GM23248 (cell line): Measurements from ENCODE around the gene RABL3. TPM values are rescaled to one million over a fixed set of nuclear protein-coding genes. Genes with fewer than 3 reads are reported as not detected.
"Not testable (repeated sequence)": the region's sequence is repeated elsewhere in the genome, so short reads cannot be mapped to it uniquely, and the experiment has no call there.

Experiments
- DNase-seq: peaks from one replicate; pipeline ENCODE4 v3.0.0-alpha.2; 2015
- H2AFZ ChIP-seq: fragments of 200-600 bp; sonication (generic); 2 replicates; pipeline ENCODE4 v1.6.1; 2016; ENCODE audit warnings: antibody characterized with exemption
- H3F3A ChIP-seq: fragments of 200-600 bp; sonication (generic); 2 replicates; pipeline ENCODE4 v1.6.1; 2016; ENCODE audit warnings: mild to moderate bottlenecking, antibody characterized with exemption, mixed run types; ENCODE audit not compliant: insufficient read depth
- H3K27ac ChIP-seq: fragments of 200-600 bp; sonication (generic); 2 replicates; pipeline ENCODE4 v1.5.1; 2016; ENCODE audit warnings: mild to moderate bottlenecking
- H3K27me3 ChIP-seq: fragments of 200-600 bp; sonication (generic); replicated peaks from 2 replicates; pipeline ENCODE4 v1.6.1; 2016; ENCODE audit warnings: mild to moderate bottlenecking; ENCODE audit not compliant: insufficient read depth
- H3K36me3 ChIP-seq: fragments of 200-600 bp; sonication (generic); 2 replicates; pipeline ENCODE4 v1.6.1; 2016; ENCODE audit warnings: low read depth, mild to moderate bottlenecking
- H3K4me1 ChIP-seq: fragments of 200-600 bp; sonication (generic); 2 replicates; pipeline ENCODE4 v1.6.1; 2016; ENCODE audit warnings: mild to moderate bottlenecking; ENCODE audit not compliant: insufficient read depth
- H3K4me2 ChIP-seq: fragments of 200-600 bp; sonication (generic); one replicate; pipeline ENCODE4 v1.6.1; 2016; ENCODE audit warnings: mild to moderate bottlenecking; ENCODE audit not compliant: unreplicated experiment
- H3K4me3 ChIP-seq: fragments of 200-600 bp; sonication (generic); 2 replicates; pipeline ENCODE4 v1.5.1; 2016; ENCODE audit warnings: mild to moderate bottlenecking
- H3K79me2 ChIP-seq: fragments of 200-600 bp; sonication (generic); 2 replicates; pipeline ENCODE4 v1.6.1; 2016; ENCODE audit warnings: mild to moderate bottlenecking; ENCODE audit not compliant: insufficient read depth
- H3K9ac ChIP-seq: fragments of 200-600 bp; sonication (generic); 2 replicates; pipeline ENCODE4 v1.6.1; 2016; ENCODE audit warnings: mild to moderate bottlenecking
- H3K9me2 ChIP-seq: fragments of 200-600 bp; sonication (generic); 2 replicates; pipeline ENCODE4 v1.6.1; 2016; ENCODE audit warnings: mixed run types, mild to moderate bottlenecking, moderate library complexity; ENCODE audit not compliant: insufficient read depth
- H3K9me3 ChIP-seq: fragments of 200-600 bp; sonication (generic); one replicate; pipeline ENCODE4 v1.6.1; 2017; ENCODE audit warnings: low read depth
- H4K20me1 ChIP-seq: fragments of 200-600 bp; sonication (generic); 2 replicates; pipeline ENCODE4 v1.6.0; 2016; ENCODE audit not compliant: insufficient read depth
- EZH2 ChIP-seq: fragments of 200-600 bp; sonication (generic); IDR thresholded peaks from 2 replicates; pipeline ENCODE4 v1.6.1; 2018; ENCODE audit warnings: antibody characterized with exemption, mild to moderate bottlenecking; ENCODE audit not compliant: insufficient read depth, poor library complexity, severe bottlenecking
- EZH2phosphoT487 ChIP-seq: fragments of 200-600 bp; sonication (generic); IDR thresholded peaks from 2 replicates; pipeline ENCODE4 v1.6.1; 2018; ENCODE audit warnings: antibody characterized with exemption, moderate library complexity, mild to moderate bottlenecking, low read depth; ENCODE audit not compliant: insufficient read depth
- WGBS, 2 experiments: methylation state at CpG; one replicate each; pipeline ENCODE4 v1.1.6; 2015 to 2017; ENCODE audit warnings: low lambda C conversion rate in 2 of 2, low coverage in 1 of 2; ENCODE audit errors: missing lambda C conversion rate in 2 of 2; 5-methylcytosine and 5-hydroxymethylcytosine counted together
- in situ Hi-C: fragments of 300-500 bp; cut with MboI; formaldehyde crosslinking; loops from 2 replicates; pipeline ENCODE4 v1.15.0; 2020
- polyA plus RNA-seq: library from polyadenylated mRNA; unstranded; fragments of >200 nt; fragmentation: Nextera tagmentation; extraction: Ambion mirVana; gene quantifications from 2 replicates; pipeline ENCODE4 v1.2.1, GENCODE V29; 2016
- total RNA-seq: library from RNA; depleted of rRNA; stranded (reverse); fragments of >200 nt; shearing (Covaris generic); gene quantifications from 2 replicates; pipeline ENCODE4 v1.2.3, GENCODE V29; 2014

RABL3 gene
- total and polyA plus RNA-seq, 2 experiments from 2014 or later = 17.2 to 27.4 TPM

DNA sequence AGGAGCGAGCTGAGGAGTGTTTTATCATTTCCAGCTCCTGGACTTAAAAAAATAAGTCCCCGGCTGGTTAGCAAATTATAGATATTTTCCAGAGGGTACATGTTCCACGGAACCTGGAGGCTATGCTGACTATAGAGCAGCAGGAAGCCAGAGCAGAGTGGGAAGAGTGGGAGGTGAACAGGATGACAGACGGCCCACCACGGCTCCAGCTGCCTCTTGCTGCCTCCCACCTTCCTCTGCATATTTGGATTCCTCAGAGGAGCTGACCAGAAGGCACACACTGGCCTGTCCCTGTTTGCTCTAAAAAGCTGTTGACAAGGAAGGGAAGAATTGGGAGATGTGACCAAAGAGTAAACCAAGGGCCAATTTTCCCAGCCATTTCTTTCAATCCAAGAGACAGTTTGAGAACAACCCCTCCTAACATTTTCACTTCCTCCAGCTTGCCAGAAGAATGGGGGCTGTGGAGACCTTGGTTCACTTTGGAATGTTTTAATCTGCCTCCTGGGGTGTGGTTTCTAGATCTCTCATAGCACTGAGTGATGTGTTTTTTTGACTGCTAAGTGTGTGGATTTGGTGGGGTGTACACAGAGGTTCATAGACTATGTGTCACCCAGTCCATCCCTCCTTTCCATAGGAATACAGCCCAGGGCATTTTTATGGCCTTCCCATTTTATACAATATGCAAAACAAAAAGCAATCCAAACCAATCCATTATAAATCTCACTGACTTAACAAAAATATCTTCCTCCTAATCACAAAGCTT, 97.1 kb downstream of the RABL3 start:
- peak; percentile 39 for DNase-seq
- H3K4me1 ChIP-seq = peaks cover 34% of the 10 kb centered on the region

DNA sequence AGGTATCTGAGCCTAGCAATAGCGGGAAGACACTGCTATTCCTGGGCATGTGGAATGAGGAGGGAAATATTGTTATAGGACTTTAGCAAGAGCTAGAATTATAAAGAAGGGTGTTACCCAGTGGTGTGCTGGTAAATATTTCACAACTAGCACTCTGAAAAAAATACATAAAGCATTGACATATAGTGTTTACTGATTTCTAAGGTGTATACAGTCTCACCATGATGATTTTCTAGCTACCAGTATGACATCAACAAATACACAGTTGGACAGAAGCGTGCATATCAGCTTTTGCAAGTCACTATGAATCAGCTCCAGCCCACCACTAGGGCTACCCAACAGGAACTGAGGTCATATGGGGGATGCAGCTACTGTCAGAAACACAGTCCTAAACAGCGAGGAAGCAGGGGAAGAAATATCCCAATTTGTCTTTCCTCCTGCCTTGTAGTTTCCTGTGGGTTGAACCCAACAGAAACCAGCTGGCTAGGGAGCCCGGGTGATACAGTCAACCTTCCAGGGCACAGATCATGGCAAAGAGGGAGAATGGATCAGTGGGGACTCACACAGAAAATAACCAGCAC, 99.9 kb downstream of the RABL3 start:
- Histone ChIP-seq H3K9ac (no peak overlapping the region; the same call in 1 of the 2 replicates), H2AFZ (peak overlapping the region; percentile 62), H3K4me2 (peak overlapping the region; percentile 1), H3K36me3 (no peaks in the 10 kb centered on the region), H3K4me3 (no peak overlapping the region), H3K79me2 (no peaks in the 10 kb centered on the region), H3F3A (peaks cover 7% of the 10 kb centered on the region; the same call in 1 of the 2 replicates), H3K27me3 (no peaks in the 10 kb centered on the region), H3K27ac (peak overlapping the region; percentile 44), H3K4me1 (peaks cover 25% of the 10 kb centered on the region), H3K9me3 (no peaks in the 10 kb centered on the region), H3K9me2 (no peaks in the 10 kb centered on the region), H4K20me1 (no peaks in the 10 kb centered on the region)
- TF ChIP-seq EZH2 (no peak), EZH2phosphoT487 (no peak)
- peak; percentile 69 for DNase-seq
- in situ Hi-C loops = no loop called here
- 48 to 51% methylated on average over 4 of the region's 4 CpGs for WGBS, 2 experiments

More for the DNA sequence above, 97.1 kb downstream of the RABL3 start:
- TF ChIP-seq EZH2phosphoT487 = no peak
- no peak for TF ChIP-seq EZH2
- H3K9ac ChIP-seq = 0 out of 2 replicates have a peak overlapping the region, but pooled peaks have one; percentile 0
- H3F3A ChIP-seq = peaks cover 7% of the 10 kb centered on the region; the same call in 1 of the 2 replicates
- no peak overlapping the region for H3K27ac ChIP-seq
- in situ Hi-C loops = no loop called here
- no peaks in the 10 kb centered on the region for H3K9me2 ChIP-seq
- whole genome bisulfite sequencing, 2 experiments = 6 to 9% methylated on average over 5 of the region's 5 CpGs
- H3K4me3 ChIP-seq = no peak overlapping the region
- no peaks in the 10 kb centered on the region for H3K27me3 ChIP-seq
- H3K36me3 ChIP-seq = no peaks in the 10 kb centered on the region
- H4K20me1 ChIP-seq = no peaks in the 10 kb centered on the region
- peak overlapping the region; percentile 72 for H2AFZ ChIP-seq
- H3K79me2 ChIP-seq = no peaks in the 10 kb centered on the region
- peak overlapping the region; percentile 23 for H3K4me2 ChIP-seq
- H3K9me3 ChIP-seq = no peaks in the 10 kb centered on the region

DNA sequence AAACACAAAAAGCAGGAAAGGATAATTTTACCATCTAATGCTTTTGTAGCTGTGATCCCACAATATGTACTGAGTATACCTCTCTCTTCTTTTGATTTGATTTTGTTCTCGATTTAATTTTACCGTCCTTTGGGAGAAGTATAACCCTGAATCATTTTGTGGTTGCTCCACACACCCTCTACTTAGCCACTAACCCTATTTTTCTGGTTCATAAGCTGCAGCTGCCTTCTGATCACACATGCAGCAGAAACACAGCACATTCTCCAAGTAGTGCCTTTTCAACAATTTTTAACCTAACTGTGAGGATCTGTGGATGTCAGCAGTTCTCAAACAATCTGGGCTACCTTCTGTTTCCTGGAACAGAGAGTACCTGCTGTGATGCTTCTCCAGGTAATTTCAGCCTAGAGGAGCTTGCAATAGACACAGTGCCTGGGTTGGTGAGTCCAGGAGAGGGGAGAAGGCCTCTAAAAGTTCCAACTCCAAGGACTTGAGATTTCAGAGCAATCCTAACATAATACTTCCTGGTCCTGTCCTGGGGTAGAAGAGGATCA, 100.5 kb downstream of the RABL3 start:
- H3K27ac ChIP-seq = peak overlapping the region; percentile 28
- no peak overlapping the region for H3K4me2 ChIP-seq

DNA sequence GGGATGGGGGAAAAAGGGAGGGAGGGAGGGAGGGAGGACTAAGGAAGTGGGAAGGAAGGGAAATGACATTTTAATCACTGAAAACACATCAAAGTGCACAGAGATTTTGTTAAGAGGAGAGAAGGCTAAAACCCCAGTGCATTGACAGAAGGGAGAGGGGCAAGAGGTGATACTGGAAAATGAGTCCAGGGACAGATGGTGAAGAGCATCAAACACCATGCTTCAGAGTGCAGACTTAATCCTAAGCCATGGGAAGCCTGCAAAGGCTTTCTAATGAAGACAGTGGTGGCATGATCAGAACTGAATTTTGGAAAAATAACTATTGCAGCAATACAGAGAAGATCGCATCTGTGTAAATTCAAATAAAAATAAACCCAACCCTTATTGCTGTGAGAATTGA, 102.1 kb downstream of the RABL3 start:
- in situ Hi-C loops = no loop called here
- 53 to 56% methylated on average over 1 of the region's 1 CpG for WGBS, 2 experiments

More for the DNA sequence above, 100.5 kb downstream of the RABL3 start:
- H4K20me1 ChIP-seq = no peaks in the 10 kb centered on the region
- H3K27me3 ChIP-seq = no peaks in the 10 kb centered on the region
- in situ Hi-C loops = no loop called here
- H3K36me3 ChIP-seq = no peaks in the 10 kb centered on the region
- peaks cover 25% of the 10 kb centered on the region for H3K4me1 ChIP-seq
- WGBS, 2 experiments = 65 to 84% methylated on average over 2 of the region's 2 CpGs
- H3K9ac ChIP-seq = no peak overlapping the region
- no peaks in the 10 kb centered on the region for H3K9me3 ChIP-seq
- DNase-seq = no peak
- peak overlapping the region; percentile 62 for H2AFZ ChIP-seq
- H3F3A ChIP-seq = peaks cover 7% of the 10 kb centered on the region; the same call in 1 of the 2 replicates
- H3K79me2 ChIP-seq = no peaks in the 10 kb centered on the region
- TF ChIP-seq EZH2 (no peak), EZH2phosphoT487 (no peak)
- H3K4me3 ChIP-seq = no peak overlapping the region
- H3K9me2 ChIP-seq = no peaks in the 10 kb centered on the region

DNA sequence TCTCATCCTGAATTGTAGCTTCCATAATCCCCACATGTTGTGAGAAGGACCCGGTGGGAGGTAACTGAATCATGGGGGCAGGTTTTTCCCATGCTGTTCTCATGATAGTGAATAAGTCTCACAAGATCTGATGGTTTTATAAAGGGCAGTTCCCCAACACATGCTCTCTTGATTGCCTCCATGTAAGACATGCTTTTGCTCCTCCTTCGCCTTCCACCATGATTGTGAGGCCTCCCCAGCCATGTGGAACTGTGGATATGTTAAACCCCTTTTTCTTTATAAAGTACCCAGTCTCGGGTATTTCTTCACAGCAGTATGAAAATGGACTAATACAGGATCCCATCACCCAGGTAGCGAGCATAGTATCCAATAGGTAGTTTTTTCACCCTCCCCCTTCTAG, 103.5 kb downstream of the RABL3 start:
- H3K9me2 ChIP-seq, H3K79me2 ChIP-seq, H3K27me3 ChIP-seq, H3K27ac ChIP-seq, H3F3A ChIP-seq, H3K9me3 ChIP-seq, in situ Hi-C loops, H2AFZ ChIP-seq, DNase-seq, H3K9ac ChIP-seq, H3K4me3 ChIP-seq, H4K20me1 ChIP-seq, H3K4me2 ChIP-seq, H3K36me3 ChIP-seq: not testable (repeated sequence)
- H3K4me1 ChIP-seq = peaks cover 15% of the 10 kb centered on the region
- 86 to 87% methylated on average over 4 of the region's 4 CpGs for WGBS, 2 experiments

More for the DNA sequence above, 102.1 kb downstream of the RABL3 start:
- no peak overlapping the region for H3K4me3 ChIP-seq
- no peak overlapping the region for H3K9ac ChIP-seq
- TF ChIP-seq EZH2phosphoT487 = no peak
- TF ChIP-seq EZH2 = no peak
- H3K27ac ChIP-seq = no peak overlapping the region
- peaks cover 18% of the 10 kb centered on the region for H3K4me1 ChIP-seq
- no peaks in the 10 kb centered on the region for H3K36me3 ChIP-seq
- no peaks in the 10 kb centered on the region for H3K9me2 ChIP-seq
- H3K27me3 ChIP-seq = no peaks in the 10 kb centered on the region
- no peaks in the 10 kb centered on the region for H3K79me2 ChIP-seq
- H3F3A ChIP-seq = peaks cover under 1% of the 10 kb centered on the region; the same call in 1 of the 2 replicates
- no peaks in the 10 kb centered on the region for H3K9me3 ChIP-seq
- H4K20me1 ChIP-seq = no peaks in the 10 kb centered on the region
- no peak for DNase-seq
- no peak overlapping the region for H3K4me2 ChIP-seq
- H2AFZ ChIP-seq = no peak overlapping the region
